ENCODE measurements around the gene RHOU. TPM values are rescaled to one million over a fixed set of nuclear protein-coding genes. Genes with fewer than 3 reads are reported as not detected.
A peak's percentile ranks its signal among the peaks of the same experiment; 100 is the strongest.

RHOU gene
- total and polyA plus RNA-seq, 2 experiments from 2014 or later = 1.8 to 1.9 TPM

DNA sequence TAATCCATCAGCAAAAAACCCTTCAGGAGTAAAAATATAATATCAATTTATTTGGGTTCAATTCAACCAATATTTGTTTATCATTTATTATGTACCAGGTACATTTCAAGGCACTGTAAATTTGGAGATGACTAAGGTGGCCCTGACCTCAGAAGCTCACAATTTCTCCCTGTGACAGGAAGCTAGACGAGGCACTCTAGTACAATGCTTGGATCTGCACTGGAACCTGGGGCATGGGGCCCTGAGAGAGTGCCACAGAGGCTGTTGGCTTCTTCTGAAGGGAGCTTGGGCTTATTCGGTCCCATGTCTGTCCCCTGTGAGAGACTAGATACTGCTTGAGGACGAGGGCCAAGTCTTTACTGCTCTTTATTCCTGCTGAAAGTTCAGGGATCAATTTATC, 31.5 kb downstream of the RHOU start:
- no peak overlapping the region for H2AFZ ChIP-seq
- H3K9me3 ChIP-seq (ENCODE audit: low read depth) = no peaks in the 10 kb centered on the region
- no peaks in the 10 kb centered on the region for H3K79me2 ChIP-seq (ENCODE audit: insufficient read depth)
- peaks cover 31% of the 10 kb centered on the region for H3K27me3 ChIP-seq (replicated peaks; ENCODE audit: insufficient read depth)
- H3K27ac ChIP-seq = no peak overlapping the region
- no peaks in the 10 kb centered on the region for H3K36me3 ChIP-seq (ENCODE audit: low read depth)
- no peak for DNase-seq
- TF ChIP-seq EZH2 (IDR thresholded peaks at IDR 0.05; ENCODE audit: insufficient read depth, poor library complexity, severe bottlenecking) (no peak), EZH2phosphoT487 (IDR thresholded peaks at IDR 0.05; ENCODE audit: insufficient read depth, low read depth) (no peak)
- no peak overlapping the region for H3K9ac ChIP-seq
- H3K4me3 ChIP-seq = no peak overlapping the region
- no peaks in the 10 kb centered on the region for H3K9me2 ChIP-seq (ENCODE audit: insufficient read depth)
- 67 to 69% methylated on average over 3 of the region's 3 CpGs for WGBS, 2 experiments (ENCODE audit: low coverage in 1 of 2, low lambda C conversion rate in 2 of 2, missing lambda C conversion rate in 2 of 2)
- H3K4me2 ChIP-seq (ENCODE audit: unreplicated experiment) = no peak overlapping the region
- no peaks in the 10 kb centered on the region for H3F3A ChIP-seq (ENCODE audit: insufficient read depth)
- no peaks in the 10 kb centered on the region for H4K20me1 ChIP-seq (ENCODE audit: insufficient read depth)
- H3K4me1 ChIP-seq (ENCODE audit: insufficient read depth) = no peaks in the 10 kb centered on the region
- in situ Hi-C loops (cut with MboI) = no loop called here

DNA sequence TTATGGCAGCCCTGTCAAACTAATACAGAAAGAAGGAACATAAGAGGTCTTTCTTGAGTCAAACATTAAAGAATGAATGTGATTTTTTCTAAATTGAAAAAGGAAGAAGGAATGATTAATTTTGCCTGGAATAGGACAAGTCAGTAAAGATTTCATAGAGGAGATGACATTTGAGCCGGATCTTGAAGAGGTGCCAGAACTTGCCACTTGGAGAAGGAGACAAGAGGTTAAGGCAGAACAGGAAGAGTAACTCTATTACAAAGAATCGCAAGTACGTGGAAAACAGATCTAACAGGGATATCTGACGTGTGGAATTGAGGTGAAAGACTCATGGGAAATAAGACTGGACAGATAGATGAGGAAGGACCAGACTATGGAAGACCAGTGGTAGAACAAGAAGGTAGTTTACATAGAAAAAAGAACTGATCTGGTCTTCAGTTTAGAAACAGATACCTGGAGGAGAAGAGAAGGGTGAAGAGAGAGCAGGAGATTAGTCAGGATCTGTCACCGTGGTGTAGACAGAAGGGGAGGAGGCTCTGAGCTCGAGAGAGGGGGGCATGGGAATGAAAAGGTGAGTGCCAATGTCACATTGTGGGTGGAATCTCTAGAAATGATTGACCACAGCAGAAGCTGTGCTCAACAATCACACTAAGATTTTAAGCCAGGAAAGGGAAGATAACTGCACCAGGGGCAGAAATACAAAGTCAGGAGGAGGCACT, 32.5 kb downstream of the RHOU start:
- H3K4me3 ChIP-seq = no peak overlapping the region
- no peak overlapping the region for H2AFZ ChIP-seq
- H3F3A ChIP-seq (ENCODE audit: insufficient read depth) = no peaks in the 10 kb centered on the region
- in situ Hi-C loops (cut with MboI) = no loop called here
- H3K79me2 ChIP-seq (ENCODE audit: insufficient read depth) = no peaks in the 10 kb centered on the region
- H3K9ac ChIP-seq = no peak overlapping the region
- H3K9me2 ChIP-seq (ENCODE audit: insufficient read depth) = no peaks in the 10 kb centered on the region
- no peaks in the 10 kb centered on the region for H3K4me1 ChIP-seq (ENCODE audit: insufficient read depth)
- no peaks in the 10 kb centered on the region for H3K9me3 ChIP-seq (ENCODE audit: low read depth)
- H3K27me3 ChIP-seq (replicated peaks; ENCODE audit: insufficient read depth) = peaks cover 31% of the 10 kb centered on the region
- no peaks in the 10 kb centered on the region for H3K36me3 ChIP-seq (ENCODE audit: low read depth)
- no peak for DNase-seq
- no peak overlapping the region for H3K4me2 ChIP-seq (ENCODE audit: unreplicated experiment)
- 57 to 63% methylated on average over 6 of the region's 6 CpGs for WGBS, 2 experiments (ENCODE audit: low coverage in 1 of 2, low lambda C conversion rate in 2 of 2, missing lambda C conversion rate in 2 of 2)
- no peak overlapping the region for H3K27ac ChIP-seq
- H4K20me1 ChIP-seq (ENCODE audit: insufficient read depth) = no peaks in the 10 kb centered on the region
- TF ChIP-seq EZH2 (IDR thresholded peaks at IDR 0.05; ENCODE audit: insufficient read depth, poor library complexity, severe bottlenecking) (no peak), EZH2phosphoT487 (IDR thresholded peaks at IDR 0.05; ENCODE audit: insufficient read depth, low read depth) (no peak)

- H3K79me2 ChIP-seq (ENCODE audit: insufficient read depth) = no peaks in the 10 kb centered on the region
- H4K20me1 ChIP-seq (ENCODE audit: insufficient read depth) = no peaks in the 10 kb centered on the region
- DNase-seq = peak; percentile 7
- H3K27me3 ChIP-seq (replicated peaks; ENCODE audit: insufficient read depth) = peaks cover 31% of the 10 kb centered on the region
- no peak overlapping the region for H3K4me2 ChIP-seq (ENCODE audit: unreplicated experiment)
- H2AFZ ChIP-seq = no peak overlapping the region
- H3K36me3 ChIP-seq (ENCODE audit: low read depth) = no peaks in the 10 kb centered on the region
- H3K4me3 ChIP-seq = no peak overlapping the region
- no peak for TF ChIP-seq EZH2phosphoT487 (IDR thresholded peaks at IDR 0.05; ENCODE audit: insufficient read depth, low read depth)
- no peak for TF ChIP-seq EZH2 (IDR thresholded peaks at IDR 0.05; ENCODE audit: insufficient read depth, poor library complexity, severe bottlenecking)
- in situ Hi-C loops (cut with MboI) = no loop called here
- no peaks in the 10 kb centered on the region for H3K4me1 ChIP-seq (ENCODE audit: insufficient read depth)
- H3K27ac ChIP-seq = no peak overlapping the region
- WGBS, 2 experiments (ENCODE audit: low coverage in 1 of 2, low lambda C conversion rate in 2 of 2, missing lambda C conversion rate in 2 of 2) = 53 to 54% methylated on average over 12 of the region's 12 CpGs
- no peak overlapping the region for H3K9ac ChIP-seq
- no peaks in the 10 kb centered on the region for H3F3A ChIP-seq (ENCODE audit: insufficient read depth)
- no peaks in the 10 kb centered on the region for H3K9me3 ChIP-seq (ENCODE audit: low read depth)
- no peaks in the 10 kb centered on the region for H3K9me2 ChIP-seq (ENCODE audit: insufficient read depth)
Observed at GRCh38 chr1:228768355-228769000, 33.2 kb downstream of the RHOU start.

DNA sequence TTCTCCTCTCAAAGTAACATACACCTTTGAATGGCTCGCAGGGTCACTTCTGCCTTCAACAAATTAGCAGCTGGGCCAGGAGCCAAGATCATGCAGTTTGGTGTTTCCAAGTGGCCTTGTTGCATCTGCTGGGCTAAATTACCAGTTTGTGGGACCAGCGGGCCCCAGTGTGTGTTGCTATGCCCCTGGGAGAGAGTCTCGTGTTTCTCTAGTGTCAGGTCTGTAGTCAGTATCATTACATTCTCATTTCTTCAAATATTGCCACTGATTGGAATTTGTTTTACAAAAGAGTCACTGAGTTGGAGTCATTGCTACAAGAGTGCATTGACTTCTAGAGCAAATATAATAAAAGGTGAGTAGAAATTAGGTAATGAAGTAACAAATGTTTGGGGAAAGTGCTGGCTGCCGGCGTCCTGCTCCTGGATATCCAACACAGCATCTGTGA, 35.5 kb downstream of the RHOU start:
- no peaks in the 10 kb centered on the region for H3K4me1 ChIP-seq (ENCODE audit: insufficient read depth)
- no peaks in the 10 kb centered on the region for H3K36me3 ChIP-seq (ENCODE audit: low read depth)
- no peak overlapping the region for H2AFZ ChIP-seq
- H3K4me2 ChIP-seq (ENCODE audit: unreplicated experiment) = no peak overlapping the region
- TF ChIP-seq EZH2 (IDR thresholded peaks at IDR 0.05; ENCODE audit: insufficient read depth, poor library complexity, severe bottlenecking) = no peak
- no peak for TF ChIP-seq EZH2phosphoT487 (IDR thresholded peaks at IDR 0.05; ENCODE audit: insufficient read depth, low read depth)
- in situ Hi-C loops (cut with MboI) = no loop called here
- WGBS, 2 experiments (ENCODE audit: low coverage in 1 of 2, low lambda C conversion rate in 2 of 2, missing lambda C conversion rate in 2 of 2) = 69 to 73% methylated on average over 5 of the region's 5 CpGs
- H4K20me1 ChIP-seq (ENCODE audit: insufficient read depth) = no peaks in the 10 kb centered on the region
- no peak for DNase-seq
- no peaks in the 10 kb centered on the region for H3K79me2 ChIP-seq (ENCODE audit: insufficient read depth)
- peaks cover 24% of the 10 kb centered on the region for H3K27me3 ChIP-seq (replicated peaks; ENCODE audit: insufficient read depth)
- H3F3A ChIP-seq (ENCODE audit: insufficient read depth) = no peaks in the 10 kb centered on the region
- H3K9ac ChIP-seq = no peak overlapping the region
- no peak overlapping the region for H3K27ac ChIP-seq
- H3K4me3 ChIP-seq = no peak overlapping the region
- no peaks in the 10 kb centered on the region for H3K9me3 ChIP-seq (ENCODE audit: low read depth)
- no peaks in the 10 kb centered on the region for H3K9me2 ChIP-seq (ENCODE audit: insufficient read depth)
